H9 (cell line): ENCODE measurements around the gene ZNF678. TPM values are rescaled to one million over a fixed set of nuclear protein-coding genes. Genes with fewer than 3 reads are reported as not detected.

Experiments
- DNase-seq: peaks from one replicate; pipeline ENCODE4 v3.0.0-alpha.2; 2017
- H2AFZ ChIP-seq: one replicate; pipeline ENCODE4 v1.6.1; 2013; ENCODE audit warnings: mild to moderate bottlenecking, low read length, control low read depth, moderate library complexity
- H2AK5ac ChIP-seq: 2 replicates; pipeline ENCODE4 v1.6.1; 2013; ENCODE audit warnings: low read length, control low read depth, mixed read lengths; ENCODE audit not compliant: insufficient read length
- H2BK120ac ChIP-seq: one replicate; pipeline ENCODE4 v1.6.1; 2013; ENCODE audit warnings: low read depth, mild to moderate bottlenecking, low read length, control low read depth, inconsistent platforms; ENCODE audit not compliant: poor library complexity, severe bottlenecking
- H2BK12ac ChIP-seq: 2 replicates; pipeline ENCODE4 v1.6.1; 2013; ENCODE audit warnings: low read length, control low read depth, mixed read lengths, low read depth; ENCODE audit not compliant: insufficient read length
- H2BK15ac ChIP-seq: 2 replicates; pipeline ENCODE4 v1.6.1; 2013; ENCODE audit warnings: low read depth, low read length, control low read depth
- H2BK20ac ChIP-seq: one replicate; pipeline ENCODE4 v1.6.1; 2013; ENCODE audit warnings: low read depth, mild to moderate bottlenecking, low read length, control low read depth, inconsistent platforms; ENCODE audit not compliant: poor library complexity, severe bottlenecking
- H2BK5ac ChIP-seq: 2 replicates; pipeline ENCODE4 v1.6.1; 2013; ENCODE audit warnings: low read length, control low read depth, mixed read lengths; ENCODE audit not compliant: insufficient read length
- H3K14ac ChIP-seq: 2 replicates; pipeline ENCODE4 v1.6.1; 2013; ENCODE audit warnings: low read length, control low read depth; ENCODE audit not compliant: insufficient read depth
- H3K18ac ChIP-seq: 2 replicates; pipeline ENCODE4 v1.6.1; 2013; ENCODE audit warnings: low read depth, mild to moderate bottlenecking, mixed read lengths, low read length, control low read depth; ENCODE audit not compliant: insufficient read length
- H3K23ac ChIP-seq: 2 replicates; pipeline ENCODE4 v1.6.1; 2013; ENCODE audit warnings: low read length, control low read depth, mixed read lengths, low read depth; ENCODE audit not compliant: insufficient read length
- H3K23me2 ChIP-seq: 2 replicates; pipeline ENCODE4 v1.6.1; 2013; ENCODE audit warnings: low read depth, mild to moderate bottlenecking, mixed read lengths, low read length, control low read depth; ENCODE audit not compliant: insufficient read length, poor library complexity, severe bottlenecking
- H3K27ac ChIP-seq: 2 replicates; pipeline ENCODE4 v1.5.1; 2013; ENCODE audit warnings: low read length, control low read depth, mixed read lengths, low read depth; ENCODE audit not compliant: insufficient read length
- H3K27me3 ChIP-seq: 2 replicates; pipeline ENCODE4 v1.6.1; 2013; ENCODE audit warnings: low read length, control low read depth, inconsistent platforms; ENCODE audit not compliant: insufficient read depth
- H3K4ac ChIP-seq: 2 replicates; pipeline ENCODE4 v1.6.1; 2013; ENCODE audit warnings: low read depth, mild to moderate bottlenecking, control low read depth, inconsistent platforms, low read length, moderate library complexity
- H3K4me1 ChIP-seq: 2 replicates; pipeline ENCODE4 v1.6.1; 2013; ENCODE audit warnings: low read length, control low read depth, inconsistent platforms; ENCODE audit not compliant: insufficient read depth
- H3K4me2 ChIP-seq: 2 replicates; pipeline ENCODE4 v1.6.1; 2013; ENCODE audit warnings: low read length, control low read depth, mixed read lengths; ENCODE audit not compliant: insufficient read length, insufficient read depth
- H3K56ac ChIP-seq: 2 replicates; pipeline ENCODE4 v1.6.1; 2013; ENCODE audit warnings: low read depth, mild to moderate bottlenecking, mixed read lengths, low read length, control low read depth; ENCODE audit not compliant: insufficient read length
- H3K79me1 ChIP-seq: 2 replicates; pipeline ENCODE4 v1.6.1; 2013; ENCODE audit warnings: low read depth, mild to moderate bottlenecking, moderate library complexity, low read length, control low read depth, inconsistent platforms; ENCODE audit not compliant: insufficient read depth, poor library complexity, severe bottlenecking
- H3K79me2 ChIP-seq: 2 replicates; pipeline ENCODE4 v1.6.1; 2013; ENCODE audit warnings: low read length, control low read depth, inconsistent platforms; ENCODE audit not compliant: insufficient read depth
- H3K9ac ChIP-seq: 2 replicates; pipeline ENCODE4 v1.6.1; 2013; ENCODE audit warnings: low read length, control low read depth, mixed read lengths; ENCODE audit not compliant: insufficient read length; ENCODE audit errors: extremely low read depth
- H3K9me3 ChIP-seq: one replicate; pipeline ENCODE4 v1.6.1; 2013; ENCODE audit warnings: low read depth, low read length, inconsistent platforms; ENCODE audit not compliant: control insufficient read depth
- H3T11ph ChIP-seq: one replicate; pipeline ENCODE4 v1.6.1; 2013; ENCODE audit warnings: mild to moderate bottlenecking, low read length, control low read depth, inconsistent platforms
- H4K20me1 ChIP-seq: one replicate; pipeline ENCODE4 v1.6.1; 2013; ENCODE audit not compliant: control insufficient read depth, insufficient read length, insufficient read depth
- H4K5ac ChIP-seq: 2 replicates; pipeline ENCODE4 v1.6.1; 2013; ENCODE audit warnings: low read depth, mild to moderate bottlenecking, mixed read lengths, low read length, control low read depth; ENCODE audit not compliant: insufficient read length
- H4K8ac ChIP-seq: replicated peaks from 2 replicates; pipeline ENCODE4 v1.6.1; 2013; ENCODE audit warnings: low read length, control low read depth, mixed read lengths, low read depth; ENCODE audit not compliant: insufficient read length
- H4K91ac ChIP-seq: 2 replicates; pipeline ENCODE4 v1.6.1; 2013; ENCODE audit warnings: low read depth, mild to moderate bottlenecking, moderate library complexity, mixed read lengths, low read length, control low read depth; ENCODE audit not compliant: insufficient read length
- H3K27ac Mint-ChIP-seq, 3 experiments: 2 replicates in 2 of 3; 3 replicates in 1 of 3; pipeline ENCODE4 v1.8.0; 2020 to 2021; ENCODE audit warnings: mixed read lengths in 3 of 3, mild to moderate bottlenecking in 1 of 3, moderate library complexity in 1 of 3
- H3K27me3 Mint-ChIP-seq: 2 replicates; pipeline ENCODE4 v1.8.0; 2021; ENCODE audit warnings: low read depth, mild to moderate bottlenecking, moderate library complexity, mixed read lengths
- H3K36me3 Mint-ChIP-seq, 3 experiments: 2 replicates in 2 of 3; 3 replicates in 1 of 3; pipeline ENCODE4 v1.8.0; 2020 to 2021; ENCODE audit warnings: low read depth in 3 of 3, mixed read lengths in 3 of 3; ENCODE audit not compliant: insufficient read depth in 1 of 3
- H3K4me1 Mint-ChIP-seq, 2 experiments: 2 replicates each; pipeline ENCODE4 v1.8.0; 2020; ENCODE audit warnings: mixed read lengths in 2 of 2
- H3K4me3 Mint-ChIP-seq, 2 experiments: 2 replicates in 1 of 2; 3 replicates in 1 of 2; pipeline ENCODE4 v1.8.0; 2020 to 2021; ENCODE audit warnings: mild to moderate bottlenecking in 2 of 2, mixed read lengths in 2 of 2, moderate library complexity in 1 of 2
- H3K9me3 Mint-ChIP-seq, 2 experiments: 2 replicates in 1 of 2; 3 replicates in 1 of 2; pipeline ENCODE4 v1.8.0; 2020; ENCODE audit warnings: mild to moderate bottlenecking in 2 of 2, mixed read lengths in 2 of 2, moderate library complexity in 1 of 2
- WGBS: extraction: QIAGEN DNeasy Blood & Tissue Kit; methylation state at CpG from one replicate; pipeline ENCODE4 v1.1.7; 2013; ENCODE audit warnings: missing lambda C conversion rate, low lambda C conversion rate, mixed read lengths; ENCODE audit not compliant: insufficient read length; ENCODE audit errors: extremely low coverage; 5-methylcytosine and 5-hydroxymethylcytosine counted together
- total RNA-seq: library from RNA; stranded (reverse); gene quantifications from 2 replicates; pipeline ENCODE4 v1.2.1, GENCODE V29; 2021
- TF ChIP-seq, protein P1 (sequence below): fragments of 200-600 bp; sonication (generic); conservative IDR thresholded peaks from 3 replicates; pipeline ENCODE4 v1.8.0; 2021; ENCODE audit warnings: antibody characterized with exemption, mild to moderate bottlenecking

Gene ZNF678
- total RNA-seq, 1 experiment from 2014 or later, result 25.3 TPM

GRCh38 chr1:227635596-227635995 lies 72.2 kb downstream of the ZNF678 start:
- no peaks in the 10 kb centered on the region for H3K23me2 ChIP-seq
- peaks cover 0 to 3% of the 10 kb centered on the region in 2 experiments; a peak in 1 of 4 replicates for H3K4me1 Mint-ChIP-seq
- no peak overlapping the region for H2BK20ac ChIP-seq
- no peak overlapping the region for H2AFZ ChIP-seq
- DNase-seq, result no peak
- no peak overlapping the region for H3K4me3 Mint-ChIP-seq
- H3K56ac ChIP-seq, result no peak overlapping the region
- no peak overlapping the region for H3K4ac ChIP-seq
- H3K9me3 Mint-ChIP-seq, result peaks cover 34 to 51% of the 10 kb centered on the region in 2 experiments
- no CpG with 5 or more reads among the region's 9 CpGs for WGBS
- H3K27ac ChIP-seq, result no peak overlapping the region
- no peak overlapping the region for H3K4me2 ChIP-seq
- H2BK12ac ChIP-seq, result no peak overlapping the region
- H3K9ac ChIP-seq, result no peak overlapping the region
- H4K5ac ChIP-seq, result no peak overlapping the region
- no peaks in the 10 kb centered on the region for H3K27me3 Mint-ChIP-seq
- peaks cover 42 to 55% (median 48%) of the 10 kb centered on the region in 3 experiments for H3K36me3 Mint-ChIP-seq
- no peak overlapping the region for H3K14ac ChIP-seq
- H3K27ac Mint-ChIP-seq, result peak overlapping the region in 1 of 3 experiments; percentile 57; a peak in 2 of 7 replicates
- H3K23ac ChIP-seq, result no peak overlapping the region
- no peaks in the 10 kb centered on the region for H4K20me1 ChIP-seq
- no peak overlapping the region for H2BK5ac ChIP-seq
- no peak overlapping the region for H3T11ph ChIP-seq
- no peak overlapping the region for H4K91ac ChIP-seq
- H3K4me1 ChIP-seq, result no peaks in the 10 kb centered on the region
- no peak overlapping the region for H4K8ac ChIP-seq
- H2BK120ac ChIP-seq, result no peak overlapping the region
- H2AK5ac ChIP-seq, result no peak overlapping the region
- peaks cover 2% of the 10 kb centered on the region; the same call in 1 of the 2 replicates for H3K79me2 ChIP-seq
- H2BK15ac ChIP-seq, result no peak overlapping the region
- peaks cover 6% of the 10 kb centered on the region for H3K9me3 ChIP-seq
- H3K79me1 ChIP-seq, result peaks cover 13% of the 10 kb centered on the region
- TF ChIP-seq, protein P1, sequence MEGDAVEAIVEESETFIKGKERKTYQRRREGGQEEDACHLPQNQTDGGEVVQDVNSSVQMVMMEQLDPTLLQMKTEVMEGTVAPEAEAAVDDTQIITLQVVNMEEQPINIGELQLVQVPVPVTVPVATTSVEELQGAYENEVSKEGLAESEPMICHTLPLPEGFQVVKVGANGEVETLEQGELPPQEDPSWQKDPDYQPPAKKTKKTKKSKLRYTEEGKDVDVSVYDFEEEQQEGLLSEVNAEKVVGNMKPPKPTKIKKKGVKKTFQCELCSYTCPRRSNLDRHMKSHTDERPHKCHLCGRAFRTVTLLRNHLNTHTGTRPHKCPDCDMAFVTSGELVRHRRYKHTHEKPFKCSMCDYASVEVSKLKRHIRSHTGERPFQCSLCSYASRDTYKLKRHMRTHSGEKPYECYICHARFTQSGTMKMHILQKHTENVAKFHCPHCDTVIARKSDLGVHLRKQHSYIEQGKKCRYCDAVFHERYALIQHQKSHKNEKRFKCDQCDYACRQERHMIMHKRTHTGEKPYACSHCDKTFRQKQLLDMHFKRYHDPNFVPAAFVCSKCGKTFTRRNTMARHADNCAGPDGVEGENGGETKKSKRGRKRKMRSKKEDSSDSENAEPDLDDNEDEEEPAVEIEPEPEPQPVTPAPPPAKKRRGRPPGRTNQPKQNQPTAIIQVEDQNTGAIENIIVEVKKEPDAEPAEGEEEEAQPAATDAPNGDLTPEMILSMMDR, result no peak
- H3K27me3 ChIP-seq, result no peaks in the 10 kb centered on the region
- H3K18ac ChIP-seq, result no peak overlapping the region
